Testis (tissue), 2 donors: ENCODE measurements around the gene IGFBP6.

ENCODE experiments used
- CTCF ChIP-seq, 3 experiments: fragments of 450-650 bp in 2 of 3; fragments of 200-600 bp in 1 of 3; sonication (generic) in 1 of 3; IDR thresholded peaks; one replicate each; pipeline ENCODE4 v1.5.1; 2016 to 2019; ENCODE audit warnings: antibody characterized with exemption in 3 of 3, mild to moderate bottlenecking in 2 of 3, moderate library complexity in 1 of 3
- POLR2A ChIP-seq: fragments of 450-650 bp; IDR thresholded peaks from one replicate; pipeline ENCODE4 v1.6.1; 2017; ENCODE audit warnings: antibody characterized with exemption, mild to moderate bottlenecking, moderate library complexity

GRCh38 chr12:53101931-53102781 lies 4.7 kb downstream of the IGFBP6 start:
- TF ChIP-seq CTCF (IDR thresholded peaks at IDR 0.05), result no peak
- TF ChIP-seq POLR2A, result no peak
